ENCODE measurements around the gene CELA2B.

GRCh38 chr1:15451014-15451722 lies 24.7 kb upstream of the CELA2B start:
- TF ChIP-seq CTCF (IDR thresholded peaks at IDR 0.05) (no peak), POLR2A (IDR thresholded peaks at IDR 0.05) (no peak)

Measured in heart left ventricle (tissue), 13 donors.